Measurements from ENCODE around the gene CCDC6.

DNA sequence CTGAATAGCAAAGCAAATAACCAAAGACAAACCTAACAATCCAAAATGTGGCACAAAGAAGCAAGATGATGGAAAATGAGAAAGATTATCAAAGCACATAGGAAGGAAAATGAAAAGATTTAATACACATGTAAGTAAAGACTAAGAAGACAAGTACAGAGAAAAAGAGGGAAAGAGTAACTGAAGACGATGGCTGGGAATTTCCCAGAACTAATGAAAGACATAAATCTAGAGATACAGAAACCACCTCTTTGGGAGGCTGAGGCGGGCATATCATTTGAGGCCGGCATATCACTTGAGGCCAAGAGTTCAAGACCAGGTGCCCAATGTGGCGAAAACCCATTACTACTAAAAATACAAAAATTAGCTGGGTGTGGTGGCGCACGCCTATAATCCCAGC, 46.8 kb downstream of the CCDC6 start:
- TF ChIP-seq, protein P1, sequence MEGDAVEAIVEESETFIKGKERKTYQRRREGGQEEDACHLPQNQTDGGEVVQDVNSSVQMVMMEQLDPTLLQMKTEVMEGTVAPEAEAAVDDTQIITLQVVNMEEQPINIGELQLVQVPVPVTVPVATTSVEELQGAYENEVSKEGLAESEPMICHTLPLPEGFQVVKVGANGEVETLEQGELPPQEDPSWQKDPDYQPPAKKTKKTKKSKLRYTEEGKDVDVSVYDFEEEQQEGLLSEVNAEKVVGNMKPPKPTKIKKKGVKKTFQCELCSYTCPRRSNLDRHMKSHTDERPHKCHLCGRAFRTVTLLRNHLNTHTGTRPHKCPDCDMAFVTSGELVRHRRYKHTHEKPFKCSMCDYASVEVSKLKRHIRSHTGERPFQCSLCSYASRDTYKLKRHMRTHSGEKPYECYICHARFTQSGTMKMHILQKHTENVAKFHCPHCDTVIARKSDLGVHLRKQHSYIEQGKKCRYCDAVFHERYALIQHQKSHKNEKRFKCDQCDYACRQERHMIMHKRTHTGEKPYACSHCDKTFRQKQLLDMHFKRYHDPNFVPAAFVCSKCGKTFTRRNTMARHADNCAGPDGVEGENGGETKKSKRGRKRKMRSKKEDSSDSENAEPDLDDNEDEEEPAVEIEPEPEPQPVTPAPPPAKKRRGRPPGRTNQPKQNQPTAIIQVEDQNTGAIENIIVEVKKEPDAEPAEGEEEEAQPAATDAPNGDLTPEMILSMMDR (IDR thresholded peaks at IDR 0.05) = no peak
- no peak for TF ChIP-seq POLR2A (IDR thresholded peaks at IDR 0.05)

All from lower leg skin (tissue), 3 donors.